Myometrial cell (primary cell): Measurements from ENCODE around the gene NOXRED1. TPM values are rescaled to one million over a fixed set of nuclear protein-coding genes. Genes with fewer than 3 reads are reported as not detected.

Source experiments
- total RNA-seq: library from RNA; depleted of rRNA; stranded (reverse); fragments of >200 nt; gene quantifications from 2 replicates; pipeline ENCODE4 v1.2.3, GENCODE V29; 2015

Gene NOXRED1
- total RNA-seq = not detected in 2 replicates

DNA sequence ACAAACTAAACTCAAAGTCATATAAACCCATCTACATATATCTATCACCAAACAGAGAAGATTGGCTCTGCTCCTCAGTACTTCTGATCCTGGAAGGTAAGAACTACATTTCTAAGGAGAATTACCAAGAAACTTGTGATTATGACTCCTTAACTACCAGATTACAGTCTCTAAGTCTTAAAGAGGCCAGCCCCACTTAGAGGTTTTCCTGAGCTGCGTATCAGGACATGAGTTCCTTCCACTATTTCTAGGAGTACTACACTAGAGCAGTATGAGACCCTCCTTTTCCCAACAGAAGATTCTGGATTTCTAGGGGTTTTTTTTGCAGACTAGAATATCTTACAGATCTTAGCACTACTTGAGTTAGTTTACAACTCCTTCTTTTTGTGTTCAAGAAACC is at the start of gene NOXRED1:
TSS of gene NOXRED1 (minus strand) at position 101 of the 400 bp plus-strand sequence. CDS start 634 bp downstream, outside the sequence.

GRCh38 chr14:77457522-77458248 is 34.4 kb upstream of the NOXRED1 start, which contains the start of the genes AHSA1 and VIPAS39:
TSS of gene AHSA1 (plus strand) at chr14:77458093. CDS start at chr14:77458190, 97 bp downstream.
TSS of gene VIPAS39 (minus strand) at chr14:77457601. CDS start at chr14:77454102, 3,499 bp downstream.

GRCh38 chr14:77376771-77377501 is 46.4 kb downstream of the NOXRED1 start, which contains the start of the genes SAMD15 and TMED8:
TSS of gene SAMD15 (plus strand) at chr14:77377379. CDS start at chr14:77377419, 40 bp downstream.
TSS of gene TMED8 (minus strand) at chr14:77377094. CDS start at chr14:77377053, 41 bp downstream.

Other genes with a start within 250 kb of the NOXRED1 start
- gene TMEM63C, start 241.7 kb downstream of the NOXRED1 start, total RNA-seq = not detected in 2 replicates
- not detected in 2 replicates for gene NGB, start 152.3 kb downstream of the NOXRED1 start, total RNA-seq
- gene POMT2, start 102.6 kb downstream of the NOXRED1 start, total RNA-seq = 14.9 and 20.8 TPM in 2 replicates
- 39.7 and 39.8 TPM in 2 replicates for gene GSTZ1, start 102.5 kb downstream of the NOXRED1 start, total RNA-seq
- 3.2 and 3.7 TPM in 2 replicates for gene TMED8, start 46.4 kb downstream of the NOXRED1 start, total RNA-seq
- 1.7 and 2.1 TPM in 2 replicates for gene SAMD15, start 46.1 kb downstream of the NOXRED1 start, total RNA-seq
- gene VIPAS39, start 34.1 kb upstream of the NOXRED1 start, total RNA-seq = 20.8 and 41.3 TPM in 2 replicates
- 144 and 161 TPM in 2 replicates for gene AHSA1, start 34.6 kb upstream of the NOXRED1 start, total RNA-seq
- gene ISM2, start 75.3 kb upstream of the NOXRED1 start, total RNA-seq = not detected in 2 replicates
- gene SPTLC2, start 193.1 kb upstream of the NOXRED1 start, total RNA-seq = 30.0 and 32.3 TPM in 2 replicates